HG03342 (cell line): Measurements from ENCODE around the gene GATA2.

Experiments
- ATAC-seq: cut with Tn5 transposase; IDR thresholded peaks from one replicate; pipeline ENCODE4 v1.9.1; 2021; ENCODE audit warnings: mild to moderate bottlenecking, moderate library complexity; ENCODE audit not compliant: unreplicated experiment

Gene GATA2

GRCh38 chr3:128438488-128439072 is 54.4 kb downstream of the GATA2 start:
- ATAC-seq = no peak

GRCh38 chr3:128436214-128436613 is 56.8 kb downstream of the GATA2 start:
- ATAC-seq = no peak

- ATAC-seq = no peak
Measured at GRCh38 chr3:128435561-128435960, 57.4 kb downstream of the GATA2 start.

DNA sequence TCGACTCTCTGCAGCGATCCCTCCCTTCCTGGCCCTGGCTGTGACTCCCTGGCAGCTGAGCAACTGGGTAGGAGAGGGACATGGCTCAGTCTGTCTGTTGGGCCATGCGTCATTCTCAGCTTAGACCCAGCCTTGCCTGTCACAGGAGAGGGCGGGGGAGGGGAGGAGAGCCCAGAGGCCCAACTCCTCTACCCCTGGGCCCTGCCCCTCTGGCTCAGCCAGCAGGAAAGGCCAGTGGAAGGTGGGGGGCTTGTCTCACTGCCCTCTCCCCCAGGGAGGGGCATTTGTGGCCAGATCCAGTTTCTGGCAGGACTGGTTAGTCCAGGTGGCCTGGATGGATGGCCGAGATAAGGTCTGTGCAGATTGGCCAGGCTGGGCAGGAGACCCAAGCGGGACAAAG is 57.9 kb downstream of the GATA2 start:
- no peak for ATAC-seq

DNA sequence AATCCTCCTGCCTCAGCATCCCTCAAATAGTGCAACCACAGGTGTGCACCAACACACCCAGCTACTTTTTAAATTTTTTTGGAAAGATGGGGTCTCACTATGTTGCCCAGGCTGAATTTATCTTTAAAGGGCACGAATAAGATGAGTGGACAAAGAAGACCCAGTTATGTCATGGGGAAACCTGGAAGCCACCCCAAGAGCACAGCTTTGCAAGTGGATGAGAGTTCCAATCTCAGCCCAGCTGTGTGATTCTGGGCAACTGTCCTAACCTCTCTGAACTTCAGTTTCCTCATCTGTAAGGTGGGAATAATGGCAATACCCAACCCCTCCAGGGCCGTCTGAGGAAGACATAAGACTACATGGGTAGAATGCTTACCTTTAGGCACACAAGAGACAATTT is 58.5 kb downstream of the GATA2 start:
- ATAC-seq = no peak

- ATAC-seq = no peak
Measured at GRCh38 chr3:128433837-128434165, 59.2 kb downstream of the GATA2 start.

DNA sequence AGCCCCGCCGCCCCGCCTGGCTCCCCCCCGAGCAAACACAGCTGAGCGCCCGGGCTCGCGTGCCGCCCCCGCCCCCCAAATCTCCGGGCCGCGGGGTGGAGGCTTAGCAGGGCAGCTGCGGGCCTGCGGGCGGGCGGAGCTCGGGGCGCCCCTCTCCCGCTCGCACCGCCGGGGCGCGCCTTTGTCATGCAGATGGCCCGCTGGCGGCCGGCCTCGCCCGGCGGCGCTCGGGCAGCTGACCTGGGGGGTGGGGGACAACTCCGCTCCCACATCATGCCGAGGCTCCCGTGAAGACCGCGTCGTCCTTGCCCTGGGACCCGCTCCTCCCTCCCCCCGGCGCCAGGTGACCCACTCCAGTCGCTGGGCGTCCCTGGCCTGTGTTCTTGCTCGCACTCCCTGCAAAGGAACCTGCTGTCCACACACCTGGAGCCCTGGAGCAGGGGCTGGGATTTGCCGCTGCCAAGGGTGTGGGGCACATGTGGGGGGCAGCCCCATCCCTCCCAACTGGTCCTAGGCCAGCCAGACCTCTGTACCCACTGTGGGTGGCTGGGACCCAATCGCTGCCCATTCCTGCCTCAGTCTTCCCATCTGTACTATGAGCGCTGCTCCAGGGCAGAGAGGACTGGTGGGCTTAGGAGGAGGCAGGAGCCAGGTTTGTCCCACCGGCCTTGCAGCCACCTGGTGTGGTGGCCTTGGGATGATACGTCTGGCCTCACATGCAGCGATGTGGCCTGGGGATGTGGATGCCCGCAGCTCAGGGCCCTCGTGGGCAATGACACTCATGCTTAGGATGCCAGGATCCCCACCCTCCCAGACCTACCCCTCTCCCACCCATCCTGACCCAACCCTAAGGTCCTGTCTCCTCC is 59.8 kb downstream of the GATA2 start:
- ATAC-seq = no peak

DNA sequence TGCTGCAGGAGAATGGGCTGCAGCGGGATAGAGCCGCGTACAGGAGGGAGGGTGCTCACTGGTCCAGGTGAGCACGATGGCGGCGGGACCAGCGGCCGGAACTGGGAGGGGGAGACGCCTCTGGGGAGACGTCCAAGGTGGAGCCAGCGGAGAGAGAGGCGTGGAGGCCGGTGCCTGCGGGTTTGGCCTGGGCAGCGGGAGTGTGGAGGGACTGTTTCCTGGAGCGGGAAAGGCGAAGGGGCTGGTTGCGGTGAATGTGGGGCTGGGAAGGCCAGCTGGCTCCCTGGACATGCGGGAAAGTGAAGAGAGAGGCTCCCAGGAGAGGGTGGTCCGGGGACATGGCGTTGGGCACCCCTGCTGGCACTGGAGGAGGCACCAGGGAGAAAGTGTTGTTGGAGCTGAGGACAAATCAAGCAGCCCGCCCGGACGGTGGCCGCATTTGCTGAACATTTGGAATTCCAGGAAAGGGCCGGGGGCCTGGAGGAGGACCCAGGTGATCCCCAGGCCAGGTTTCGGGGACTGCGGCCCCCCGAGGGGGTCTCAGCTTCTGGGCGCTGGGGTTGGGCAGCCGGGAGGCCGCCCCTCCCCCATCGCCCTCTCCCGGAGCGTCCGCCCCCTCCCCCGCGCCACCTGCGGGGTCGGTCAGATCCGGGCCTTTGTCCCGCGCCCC is 60.6 kb downstream of the GATA2 start:
- no peak for ATAC-seq

- ATAC-seq = no peak
Measured at GRCh38 chr3:128431803-128432300, 61.1 kb downstream of the GATA2 start.

DNA sequence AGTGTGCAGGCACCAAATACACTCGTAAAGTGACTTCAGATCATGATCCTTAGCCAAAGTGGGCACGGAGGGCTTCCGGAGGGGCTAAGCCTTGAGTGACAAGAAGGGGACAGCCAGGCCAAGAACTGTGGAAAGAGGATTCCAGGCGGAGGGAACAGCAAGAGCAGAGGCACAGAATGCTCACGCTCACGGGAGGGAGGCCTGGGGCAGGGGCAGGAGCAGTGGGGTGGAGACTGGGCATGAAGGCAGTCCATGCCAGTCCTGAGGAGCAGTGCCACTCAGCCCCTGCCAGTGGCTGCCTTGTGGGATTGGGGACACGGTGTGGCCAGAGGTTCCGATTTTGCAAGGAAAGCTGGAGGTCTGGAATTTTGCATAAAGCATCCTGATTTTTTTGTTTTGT is 62.3 kb downstream of the GATA2 start:
- ATAC-seq = no peak

DNA sequence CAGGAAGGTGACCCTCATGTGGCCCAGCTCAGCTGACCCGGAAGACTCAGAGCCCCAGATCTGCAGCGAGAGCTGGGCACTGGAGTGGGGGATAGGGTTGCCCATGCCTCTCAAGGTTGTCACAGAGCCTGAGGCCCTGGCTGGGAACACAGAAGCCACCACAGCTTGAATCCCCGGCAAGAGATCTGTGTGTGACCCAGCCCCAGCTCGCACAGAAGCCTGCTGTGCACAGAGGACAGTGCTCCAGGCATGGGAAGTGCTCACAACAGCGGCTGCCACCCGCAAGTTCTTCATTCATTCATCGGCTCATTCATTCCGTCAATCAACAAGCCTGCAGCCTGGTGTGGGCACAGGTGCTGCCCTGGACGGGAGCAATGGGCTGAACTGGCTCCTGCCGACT is 62.7 kb downstream of the GATA2 start:
- no peak for ATAC-seq

DNA sequence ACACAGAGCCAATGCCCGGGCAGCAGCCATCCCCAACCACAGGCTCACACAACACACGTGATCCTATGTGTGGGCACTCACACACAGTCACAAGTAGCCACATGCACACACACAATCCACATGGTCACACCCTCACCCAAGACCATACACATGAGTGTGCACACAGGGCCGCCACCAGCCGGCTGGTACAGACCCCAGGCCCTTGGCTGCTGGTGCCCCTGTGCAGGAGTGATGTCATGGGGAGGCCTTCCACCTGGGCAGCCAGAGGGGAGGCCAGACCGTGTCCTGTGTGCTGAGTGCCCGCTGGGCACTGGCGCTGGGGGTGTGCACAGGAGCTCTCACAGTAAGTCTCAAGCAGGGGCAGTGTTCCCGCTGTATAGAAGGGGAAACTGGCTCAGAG is 63.2 kb downstream of the GATA2 start:
- no peak for ATAC-seq
